ENCODE results near the gene TCF7L2.

TCF7L2 gene

DNA sequence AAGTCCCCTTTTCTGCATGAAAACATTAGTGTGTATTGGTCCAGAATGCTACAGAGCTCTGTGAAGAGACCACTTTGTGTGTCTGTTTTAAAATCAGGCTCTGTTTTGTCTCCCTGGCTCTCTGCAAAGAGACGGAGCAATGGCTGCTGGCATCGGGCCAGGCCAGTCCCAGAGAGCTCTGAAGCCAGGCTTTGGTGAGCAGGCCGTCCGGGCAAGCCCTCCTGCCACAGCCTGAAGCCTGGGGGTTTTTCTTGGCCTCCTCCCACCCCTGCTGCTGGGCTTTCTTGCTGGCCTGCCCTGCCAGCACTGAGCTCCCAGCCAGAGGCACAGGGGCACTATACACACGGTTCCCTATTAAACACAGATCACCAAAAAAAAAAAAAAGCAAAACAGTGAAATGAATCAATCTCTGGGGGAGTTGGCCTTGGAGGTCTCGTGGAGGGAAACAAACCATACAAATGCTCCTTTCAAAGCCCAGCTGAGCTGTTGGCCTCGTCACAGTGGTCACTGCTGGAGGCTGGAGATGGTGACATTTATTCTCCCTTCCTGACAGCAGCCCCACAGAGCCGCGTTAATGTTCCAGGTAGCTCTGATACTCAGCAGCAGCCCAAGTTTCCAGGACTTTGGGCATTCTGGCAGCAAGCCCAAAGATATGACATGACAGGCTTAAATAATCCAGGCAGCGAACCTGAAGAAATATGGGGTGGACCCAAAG, 237.2 kb downstream of the TCF7L2 start:
- DNase-seq, result no peak

DNA sequence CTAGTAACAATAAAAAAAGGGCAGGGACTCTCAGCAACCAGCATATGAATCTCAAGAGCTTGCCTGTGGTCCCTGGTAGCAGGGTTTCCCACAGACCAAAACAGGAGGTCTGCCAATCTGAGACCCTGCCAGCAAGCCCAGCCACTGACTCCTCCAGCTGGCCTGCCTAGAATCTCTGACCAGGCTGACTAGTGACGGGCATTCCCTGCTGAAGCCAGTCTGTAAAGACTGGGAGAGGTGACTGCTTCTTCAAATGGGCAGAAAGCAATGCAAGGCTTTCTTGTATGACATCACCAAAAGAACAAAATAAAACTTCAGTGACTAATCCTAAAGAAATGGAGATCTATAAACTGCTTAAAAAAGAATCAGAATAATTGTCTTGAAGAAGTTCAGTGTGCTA, 249.4 kb downstream of the TCF7L2 start:
- DNase-seq, result no peak

DNA sequence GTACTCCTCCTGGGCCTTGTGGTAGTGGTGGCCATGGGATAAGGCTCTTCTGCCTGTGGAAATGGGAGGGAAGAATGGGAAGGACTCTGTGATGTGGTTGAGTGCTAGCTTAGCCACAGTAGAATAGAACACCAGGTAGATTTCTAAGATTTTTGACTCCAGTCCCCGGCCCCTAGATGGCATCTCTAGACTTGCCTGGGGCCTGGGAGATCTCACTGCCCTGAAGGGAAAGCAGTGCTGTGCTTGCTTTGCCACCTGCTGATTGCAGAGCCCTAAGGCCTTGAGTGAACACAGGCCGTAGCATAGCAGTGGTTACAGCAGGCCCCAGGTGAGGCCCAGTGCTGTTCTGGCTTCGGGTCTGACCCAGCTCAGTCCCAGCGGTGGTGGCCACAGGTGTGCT, 252.0 kb downstream of the TCF7L2 start:
- DNase-seq, result no peak

DNA sequence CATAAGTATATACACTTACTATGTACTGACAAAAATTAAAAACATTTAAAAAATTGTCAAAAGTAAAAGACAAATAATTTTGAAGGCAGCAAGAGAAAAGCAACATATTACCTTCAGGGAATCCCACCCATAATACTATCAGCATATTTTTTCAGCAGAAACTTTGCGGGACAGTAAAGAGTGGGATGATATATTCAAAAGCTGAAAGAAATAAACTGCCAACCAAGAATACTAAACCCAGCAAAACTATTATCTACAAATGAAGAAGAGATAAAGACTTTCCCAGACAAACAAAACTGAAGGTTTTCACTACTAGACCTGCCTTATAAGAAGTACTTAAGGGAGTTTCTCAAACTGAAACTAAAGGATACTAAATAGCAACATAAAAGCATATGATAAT, 257.9 kb downstream of the TCF7L2 start:
- DNase-seq, result no peak

DNA sequence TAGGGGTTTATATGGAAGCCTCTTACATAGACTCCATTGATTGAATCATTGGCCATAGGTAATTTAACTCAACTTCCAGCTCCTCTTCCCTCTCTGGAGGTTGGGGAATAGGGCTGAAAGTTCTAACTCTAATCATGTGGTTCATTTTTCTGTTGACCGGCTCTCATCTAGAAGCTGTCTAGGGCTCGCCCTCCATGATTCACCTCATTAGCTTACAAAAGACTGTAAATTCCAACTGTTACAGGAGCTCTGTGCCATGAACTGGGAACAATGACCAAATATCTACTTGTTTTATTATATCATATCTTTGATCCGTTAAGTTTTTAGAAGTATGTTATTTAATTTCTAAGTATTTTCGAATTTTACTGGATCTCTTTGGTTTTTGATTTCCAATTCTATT, 263.0 kb downstream of the TCF7L2 start:
- no peak for DNase-seq

DNA sequence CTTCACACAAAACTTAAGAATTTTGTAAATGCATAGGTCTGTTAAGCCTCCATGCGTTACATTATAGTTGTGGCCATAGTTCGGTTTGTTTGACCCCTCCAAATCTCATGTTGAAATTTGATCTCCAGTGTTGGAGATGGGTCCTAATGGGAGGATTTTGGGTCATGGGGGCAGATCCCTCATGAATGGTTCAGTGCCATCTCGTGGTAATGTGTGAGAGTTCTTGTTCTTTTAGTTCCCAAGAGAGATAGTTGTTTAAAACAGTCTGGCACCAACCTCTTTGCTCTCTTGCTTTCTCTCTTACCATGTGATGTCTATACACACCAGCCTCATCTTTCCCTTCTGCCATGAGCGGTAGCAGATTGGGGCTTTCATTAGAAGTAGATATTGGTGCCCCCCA, 264.3 kb downstream of the TCF7L2 start:
- DNase-seq, result no peak

DNA sequence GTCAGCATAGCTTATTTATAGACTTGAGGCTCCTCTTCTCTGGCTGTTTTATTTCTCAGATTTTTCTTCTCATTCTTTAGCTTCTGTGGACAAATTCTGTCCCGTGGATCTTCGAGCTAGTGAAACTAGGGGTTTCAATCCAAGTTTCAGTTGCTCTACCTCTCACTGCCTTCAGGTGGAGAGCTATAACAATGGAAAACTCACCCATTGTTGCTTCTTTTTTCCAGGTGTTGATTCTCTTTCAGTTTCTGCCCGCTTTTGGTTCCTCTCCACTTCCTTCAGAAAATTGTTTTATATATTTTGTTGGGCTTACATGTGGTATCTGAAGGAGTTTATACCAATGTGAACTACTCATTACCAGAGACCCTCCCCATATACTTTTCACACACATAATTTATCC, 266.1 kb downstream of the TCF7L2 start:
- DNase-seq, result no peak
